Right ventricle myocardium inferior (tissue), 1 donor: ENCODE data around the gene GOLGA3. TPM values are rescaled to one million over a fixed set of nuclear protein-coding genes. Genes with fewer than 3 reads are reported as not detected.

ENCODE experiments used
- total RNA-seq: library from RNA; stranded (reverse); fragmentation: NEBNext Ultra II Directional; extraction: Animal tissue kit (Norgen Biotek cat#: 25700); gene quantifications from one replicate; pipeline ENCODE4 v1.2.1, GENCODE V29; 2021
- donor health status: DM: no; HTN: yes; CAD: no; lungs with severe emphysema.

Gene GOLGA3
- total RNA-seq, 1 donor from 2014 or later = 26.5 TPM

Other genes starting within 250 kb of the GOLGA3 start
- not detected for gene LRCOL1, start 218.3 kb downstream of the GOLGA3 start, total RNA-seq
- not detected for gene P2RX2, start 210.1 kb downstream of the GOLGA3 start, total RNA-seq
- gene POLE, start 141.5 kb downstream of the GOLGA3 start, total RNA-seq = 12.1 TPM
- 62.5 TPM for gene PXMP2, start 141.3 kb downstream of the GOLGA3 start, total RNA-seq
- 34.1 TPM for gene PGAM5, start 118.0 kb downstream of the GOLGA3 start, total RNA-seq
- 24.9 TPM for gene ANKLE2, start 67.0 kb downstream of the GOLGA3 start, total RNA-seq
- 14.1 TPM for gene CHFR, start 58.7 kb upstream of the GOLGA3 start, total RNA-seq
- 13.1 TPM for gene ZNF605, start 127.4 kb upstream of the GOLGA3 start, total RNA-seq
- gene ZNF26, start 157.5 kb upstream of the GOLGA3 start, total RNA-seq = 4.4 TPM
- gene ZNF84, start 208.6 kb upstream of the GOLGA3 start, total RNA-seq = 15.1 TPM